ENCODE results near the gene ADAMTS17.
"Not testable (repeated sequence)": the region's sequence is repeated elsewhere in the genome, so short reads cannot be mapped to it uniquely, and the experiment has no call there.

The ADAMTS17 gene

GRCh38 chr15:100339999-100340398 is 1.8 kb downstream of the ADAMTS17 start:
- no peak for TF ChIP-seq Cebpa-rat (IDR thresholded peaks at IDR 0.05)
- Histone ChIP-seq H3K9me3 (no peaks in the 10 kb centered on the region), H4K20me1 (peaks cover 12% of the 10 kb centered on the region; the same call in 1 of the 2 replicates), H3K4me3 (no peak overlapping the region), H3K27me3 (peaks cover 29% of the 10 kb centered on the region), H3K36me3 (no peaks in the 10 kb centered on the region), H3K9ac (no peak overlapping the region), H3K27ac (no peak overlapping the region), H3K4me1 (no peaks in the 10 kb centered on the region), H3K4me2 (no peak overlapping the region)

GRCh38 chr15:100339451-100339850 is 2.3 kb downstream of the ADAMTS17 start:
- H3K27me3 ChIP-seq: peaks cover 29% of the 10 kb centered on the region
- H3K4me2 ChIP-seq: not testable (repeated sequence)

GRCh38 chr15:100338971-100339444 is 2.8 kb downstream of the ADAMTS17 start:
- Histone ChIP-seq H3K36me3 (no peaks in the 10 kb centered on the region), H4K20me1 (peaks cover 12% of the 10 kb centered on the region; the same call in 1 of the 2 replicates)

More at GRCh38 chr15:100339451-100339850, 2.3 kb downstream of the ADAMTS17 start:
- H4K20me1 ChIP-seq: peaks cover 12% of the 10 kb centered on the region; the same call in 1 of the 2 replicates
- H3K4me3 ChIP-seq, H3K9ac ChIP-seq, H3K36me3 ChIP-seq, H3K4me1 ChIP-seq, H3K9me3 ChIP-seq, H3K27ac ChIP-seq: not testable (repeated sequence)

GRCh38 chr15:100338247-100338646 is 3.5 kb downstream of the ADAMTS17 start:
- Histone ChIP-seq H3K4me3 (no peak overlapping the region), H4K20me1 (peaks cover 12% of the 10 kb centered on the region; the same call in 1 of the 2 replicates), H3K36me3 (no peaks in the 10 kb centered on the region), H3K9ac (no peak overlapping the region), H3K4me1 (no peaks in the 10 kb centered on the region), H3K9me3 (no peaks in the 10 kb centered on the region), H3K27ac (no peak overlapping the region), H3K27me3 (peaks cover 29% of the 10 kb centered on the region), H3K4me2 (no peak overlapping the region)
- TF ChIP-seq Cebpa-rat (IDR thresholded peaks at IDR 0.05): no peak

More at GRCh38 chr15:100338971-100339444, 2.8 kb downstream of the ADAMTS17 start:
- no peak for TF ChIP-seq Cebpa-rat (IDR thresholded peaks at IDR 0.05)
- Histone ChIP-seq H3K4me3 (no peak overlapping the region), H3K9ac (no peak overlapping the region), H3K9me3 (no peaks in the 10 kb centered on the region), H3K4me2 (no peak overlapping the region), H3K4me1 (no peaks in the 10 kb centered on the region), H3K27ac (no peak overlapping the region), H3K27me3 (peaks cover 29% of the 10 kb centered on the region)

- no peak for TF ChIP-seq Cebpa-rat (IDR thresholded peaks at IDR 0.05)
- Histone ChIP-seq H3K4me3 (no peak overlapping the region), H3K9ac (no peak overlapping the region)
These were observed 4.4 kb downstream of the ADAMTS17 start for GRCh38 chr15:100337096-100338044.

GRCh38 chr15:100336061-100336460 is 5.7 kb downstream of the ADAMTS17 start:
- no peak overlapping the region for H3K27ac ChIP-seq
- H3K4me1 ChIP-seq: no peaks in the 10 kb centered on the region
- H3K9ac ChIP-seq: no peak overlapping the region
- H3K9me3 ChIP-seq: no peaks in the 10 kb centered on the region
- peaks cover 18% of the 10 kb centered on the region for H3K27me3 ChIP-seq
- no peak overlapping the region for H3K4me2 ChIP-seq
- no peak overlapping the region for H3K4me3 ChIP-seq
- H4K20me1 ChIP-seq: peaks cover 12% of the 10 kb centered on the region; the same call in 1 of the 2 replicates
- no peak for TF ChIP-seq Cebpa-rat (IDR thresholded peaks at IDR 0.05)
- H3K36me3 ChIP-seq: no peaks in the 10 kb centered on the region

More at GRCh38 chr15:100337096-100338044, 4.4 kb downstream of the ADAMTS17 start:
- H3K27me3 ChIP-seq: peaks cover 26% of the 10 kb centered on the region
- H3K9me3 ChIP-seq: no peaks in the 10 kb centered on the region
- no peaks in the 10 kb centered on the region for H3K4me1 ChIP-seq
- no peak overlapping the region for H3K4me2 ChIP-seq
- H3K36me3 ChIP-seq: no peaks in the 10 kb centered on the region
- no peak overlapping the region for H3K27ac ChIP-seq
- peaks cover 12% of the 10 kb centered on the region; the same call in 1 of the 2 replicates for H4K20me1 ChIP-seq

- H3K4me2 ChIP-seq: no peak overlapping the region
- peaks cover 7% of the 10 kb centered on the region; the same call in 1 of the 2 replicates for H4K20me1 ChIP-seq
- peaks cover 5% of the 10 kb centered on the region for H3K4me1 ChIP-seq
- no peak overlapping the region for H3K9ac ChIP-seq
- H3K4me3 ChIP-seq: no peak overlapping the region
- no peaks in the 10 kb centered on the region for H3K36me3 ChIP-seq
- no peaks in the 10 kb centered on the region for H3K9me3 ChIP-seq
- TF ChIP-seq Cebpa-rat (IDR thresholded peaks at IDR 0.05): no peak
- H3K27ac ChIP-seq: no peak overlapping the region
- H3K27me3 ChIP-seq: peaks cover 12% of the 10 kb centered on the region
These were observed 6.3 kb downstream of the ADAMTS17 start for GRCh38 chr15:100335335-100335999.

GRCh38 chr15:100334905-100335304 is 6.9 kb downstream of the ADAMTS17 start:
- H3K4me3 ChIP-seq: no peak overlapping the region
- H3K9me3 ChIP-seq: no peaks in the 10 kb centered on the region
- no peak for TF ChIP-seq Cebpa-rat (IDR thresholded peaks at IDR 0.05)
- no peak overlapping the region for H3K27ac ChIP-seq
- H3K27me3 ChIP-seq: peaks cover 7% of the 10 kb centered on the region
- H3K36me3 ChIP-seq: no peaks in the 10 kb centered on the region
- H3K4me2 ChIP-seq: no peak overlapping the region
- H3K4me1 ChIP-seq: peaks cover 11% of the 10 kb centered on the region
- H4K20me1 ChIP-seq: peaks cover under 1% of the 10 kb centered on the region; the same call in 1 of the 2 replicates
- no peak overlapping the region for H3K9ac ChIP-seq

GRCh38 chr15:100334456-100334855 is 7.3 kb downstream of the ADAMTS17 start:
- H3K4me3 ChIP-seq: no peak overlapping the region
- H3K4me1 ChIP-seq: peaks cover 14% of the 10 kb centered on the region
- no peaks in the 10 kb centered on the region for H3K36me3 ChIP-seq
- H3K4me2 ChIP-seq: no peak overlapping the region
- no peaks in the 10 kb centered on the region for H4K20me1 ChIP-seq
- TF ChIP-seq Cebpa-rat (IDR thresholded peaks at IDR 0.05): no peak
- H3K9ac ChIP-seq: no peak overlapping the region
- H3K9me3 ChIP-seq: no peaks in the 10 kb centered on the region
- no peak overlapping the region for H3K27ac ChIP-seq
- H3K27me3 ChIP-seq: peaks cover 3% of the 10 kb centered on the region; the same call in 1 of the 2 replicates

Data from BLaER1 (cell line).